ENCODE data around the gene EEIG2. TPM values are rescaled to one million over a fixed set of nuclear protein-coding genes. Genes with fewer than 3 reads are reported as not detected.
"Not testable (repeated sequence)": the region's sequence is repeated elsewhere in the genome, so short reads cannot be mapped to it uniquely, and the experiment has no call there.

Gene EEIG2
- total and polyA plus RNA-seq, 2 donors (not counting 3 experiments of a cell fraction or from before 2014, with no cell fraction given), result 2.5 to 7.2 TPM

DNA sequence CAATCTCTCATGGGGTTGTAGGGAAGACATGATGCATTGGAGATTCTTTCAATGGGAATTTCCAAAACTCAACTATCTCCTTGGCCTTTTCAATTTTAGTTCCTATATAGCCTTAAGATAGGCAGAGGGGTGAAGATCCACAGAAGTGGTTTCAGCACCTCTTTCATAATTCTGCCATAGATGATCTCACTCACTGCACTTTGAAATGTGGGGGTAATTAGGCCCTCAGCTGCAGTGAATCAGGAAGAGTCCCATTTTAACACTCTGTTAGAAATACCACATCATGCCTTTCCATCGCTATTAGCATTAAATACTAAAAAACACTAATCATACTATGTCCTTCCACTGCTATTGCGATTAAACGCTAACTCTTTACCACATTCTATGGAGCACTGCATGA lies 25.1 kb upstream of the EEIG2 start:
- Histone ChIP-seq H3K27ac (ENCODE audit: insufficient read depth, low read depth, low read length) (no peak overlapping the region), H3K9me1 (replicated peaks; ENCODE audit: control insufficient read depth, extremely low read depth, insufficient read depth, low read length) (no peaks in the 10 kb centered on the region), H3K4me3 (replicated peaks in 1 of 3; ENCODE audit: insufficient read depth in 1 of 3, low read depth in 1 of 3, low read length in 3 of 3) (no peak overlapping the region), H3K4me1 (ENCODE audit: control insufficient read depth, extremely low read depth, insufficient read depth, low read length) (no peaks in the 10 kb centered on the region), H3K79me2 (ENCODE audit: control insufficient read depth, insufficient read depth, low read length) (no peaks in the 10 kb centered on the region), H3K9ac (replicated peaks; ENCODE audit: extremely low read depth, insufficient read depth, low read length) (no peak overlapping the region), H2AFZ (ENCODE audit: low read depth, low read length) (no peak overlapping the region), H3K27me3 (ENCODE audit: control insufficient read depth in 2 of 2, insufficient read depth in 2 of 2, low read length in 2 of 2) (peaks cover 4 to 7% of the 10 kb centered on the region in 2 experiments), H3K4me2 (ENCODE audit: insufficient read depth, low read length) (no peak overlapping the region), H3K36me3 (ENCODE audit: control insufficient read depth in 2 of 2, extremely low read depth in 1 of 2, insufficient read depth in 2 of 2, low read length in 2 of 2) (no peaks in the 10 kb centered on the region), H3K9me3 (replicated peaks; ENCODE audit: control insufficient read depth, insufficient read depth, low read length) (no peaks in the 10 kb centered on the region), H4K20me1 (replicated peaks; ENCODE audit: control insufficient read depth, extremely low read depth, insufficient read depth, low read length) (no peaks in the 10 kb centered on the region)
- ChIA-PET CTCF (interaction anchor here (0.9 to 1.5 kb wide), 3 partner anchors 10 to 108 kb away, joined by 3 to 10 read pairs (median 3); partner anchors contain the start of gene EEIG2), POLR2A (no interaction called here)
- BruUV-seq (replicated peaks), result no TSS peak
- DNase-seq (ENCODE audit: low read depth, low spot score), result no peak
- intact Hi-C loops (cut with micrococcal nuclease), result no loop called here
- FAIRE-seq, result no peak
- dilution Hi-C loops (cut with MboI; ENCODE audit: extremely low pct_ligation_motif_present, low sequenced_read_pairs), result no loop called here
- TF ChIP-seq MYC (IDR thresholded peaks at IDR 0.05; ENCODE audit: low read depth, low read length) (no peak), POLR2AphosphoS5 (IDR thresholded peaks at IDR 0.05; ENCODE audit: insufficient read depth, low read depth, low read length) (no peak), JUN (IDR thresholded peaks at IDR 0.05; ENCODE audit: borderline replicate concordance, insufficient read depth, insufficient read length, low read depth) (no peak)

- H3K9me3 ChIP-seq (replicated peaks; ENCODE audit: control insufficient read depth, insufficient read depth, low read length); H3K4me2 ChIP-seq (ENCODE audit: insufficient read depth, low read length); H3K4me1 ChIP-seq (ENCODE audit: control insufficient read depth, extremely low read depth, insufficient read depth, low read length); H3K27ac ChIP-seq (ENCODE audit: insufficient read depth, low read depth, low read length); dilution Hi-C loops (cut with MboI; ENCODE audit: extremely low pct_ligation_motif_present, low sequenced_read_pairs); H2AFZ ChIP-seq (ENCODE audit: low read depth, low read length); H3K9ac ChIP-seq (replicated peaks; ENCODE audit: extremely low read depth, insufficient read depth, low read length); intact Hi-C loops (cut with micrococcal nuclease); H3K4me3 ChIP-seq (replicated peaks in 1 of 3; ENCODE audit: insufficient read depth in 1 of 3, low read depth in 1 of 3, low read length in 3 of 3); H4K20me1 ChIP-seq (replicated peaks; ENCODE audit: control insufficient read depth, extremely low read depth, insufficient read depth, low read length); H3K27me3 ChIP-seq (ENCODE audit: control insufficient read depth in 2 of 2, insufficient read depth in 2 of 2, low read length in 2 of 2); H3K79me2 ChIP-seq (ENCODE audit: control insufficient read depth, insufficient read depth, low read length); BruUV-seq (replicated peaks); DNase-seq (ENCODE audit: low read depth, low spot score); FAIRE-seq; H3K9me1 ChIP-seq (replicated peaks; ENCODE audit: control insufficient read depth, extremely low read depth, insufficient read depth, low read length); H3K36me3 ChIP-seq (ENCODE audit: control insufficient read depth in 2 of 2, extremely low read depth in 1 of 2, insufficient read depth in 2 of 2, low read length in 2 of 2); POLR2A ChIA-PET: not testable (repeated sequence)
- CTCF ChIA-PET, result interaction anchor here (0.9 to 1.5 kb wide), 3 partner anchors 9 to 108 kb away, joined by 3 to 10 read pairs (median 3); partner anchors contain the start of gene EEIG2
These were observed 24.5 kb upstream of the EEIG2 start for GRCh38 chr1:108535315-108535897.

DNA sequence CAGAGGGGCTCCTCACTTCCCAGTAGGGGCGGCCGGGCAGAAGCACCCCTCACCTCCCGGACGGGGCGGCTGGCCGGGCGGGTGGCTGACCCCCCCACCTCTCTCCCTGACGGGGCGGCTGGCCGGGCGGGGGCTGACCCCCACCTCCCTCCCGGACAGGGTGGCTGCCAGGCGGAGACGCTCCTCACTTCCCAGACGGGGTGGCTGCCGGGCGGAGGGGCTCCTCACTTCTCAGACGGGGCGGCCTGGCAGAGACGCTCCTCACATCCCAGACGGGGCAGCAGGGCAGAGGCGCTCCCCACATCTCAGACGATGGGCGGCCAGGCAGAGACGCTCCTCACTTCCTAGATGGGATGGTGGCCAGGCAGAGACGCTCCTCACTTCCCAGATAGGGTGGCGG lies 23.9 kb upstream of the EEIG2 start:
- H3K9ac ChIP-seq (replicated peaks; ENCODE audit: extremely low read depth, insufficient read depth, low read length); H3K36me3 ChIP-seq (ENCODE audit: control insufficient read depth in 2 of 2, extremely low read depth in 1 of 2, insufficient read depth in 2 of 2, low read length in 2 of 2); BruUV-seq (replicated peaks); H3K27me3 ChIP-seq (ENCODE audit: control insufficient read depth in 2 of 2, insufficient read depth in 2 of 2, low read length in 2 of 2); H3K27ac ChIP-seq (ENCODE audit: insufficient read depth, low read depth, low read length); H3K4me2 ChIP-seq (ENCODE audit: insufficient read depth, low read length); H3K4me3 ChIP-seq (replicated peaks in 1 of 3; ENCODE audit: insufficient read depth in 1 of 3, low read depth in 1 of 3, low read length in 3 of 3); POLR2A ChIA-PET; DNase-seq (ENCODE audit: low read depth, low spot score); FAIRE-seq; intact Hi-C loops (cut with micrococcal nuclease); dilution Hi-C loops (cut with MboI; ENCODE audit: extremely low pct_ligation_motif_present, low sequenced_read_pairs); H4K20me1 ChIP-seq (replicated peaks; ENCODE audit: control insufficient read depth, extremely low read depth, insufficient read depth, low read length); H3K9me1 ChIP-seq (replicated peaks; ENCODE audit: control insufficient read depth, extremely low read depth, insufficient read depth, low read length); H2AFZ ChIP-seq (ENCODE audit: low read depth, low read length); H3K79me2 ChIP-seq (ENCODE audit: control insufficient read depth, insufficient read depth, low read length); CTCF ChIA-PET; H3K9me3 ChIP-seq (replicated peaks; ENCODE audit: control insufficient read depth, insufficient read depth, low read length); H3K4me1 ChIP-seq (ENCODE audit: control insufficient read depth, extremely low read depth, insufficient read depth, low read length): not testable (repeated sequence)

DNA sequence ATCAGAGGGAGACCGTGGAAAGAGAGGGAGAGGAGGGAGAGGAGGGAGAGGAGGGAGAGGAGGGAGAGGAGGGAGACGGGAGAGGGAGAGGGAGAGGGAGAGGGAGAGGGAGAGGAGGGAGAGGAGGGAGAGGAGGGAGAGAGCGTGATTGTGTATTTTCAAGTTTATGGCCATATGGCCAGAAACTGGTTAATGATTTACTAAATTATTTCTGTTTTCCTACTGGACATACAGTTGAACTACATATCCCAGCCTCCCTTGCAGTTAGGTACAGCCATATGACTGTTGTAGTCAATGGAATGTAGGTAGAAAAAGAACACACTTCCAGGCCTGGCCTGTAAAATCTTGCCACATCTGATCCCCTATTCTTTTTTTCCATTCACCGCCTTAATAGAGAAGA lies 23.1 kb upstream of the EEIG2 start:
- H3K27ac ChIP-seq (ENCODE audit: insufficient read depth, low read depth, low read length); H3K9me3 ChIP-seq (replicated peaks; ENCODE audit: control insufficient read depth, insufficient read depth, low read length); H3K4me2 ChIP-seq (ENCODE audit: insufficient read depth, low read length); dilution Hi-C loops (cut with MboI; ENCODE audit: extremely low pct_ligation_motif_present, low sequenced_read_pairs); H4K20me1 ChIP-seq (replicated peaks; ENCODE audit: control insufficient read depth, extremely low read depth, insufficient read depth, low read length); H3K4me1 ChIP-seq (ENCODE audit: control insufficient read depth, extremely low read depth, insufficient read depth, low read length); intact Hi-C loops (cut with micrococcal nuclease); H3K9ac ChIP-seq (replicated peaks; ENCODE audit: extremely low read depth, insufficient read depth, low read length); BruUV-seq (replicated peaks); DNase-seq (ENCODE audit: low read depth, low spot score); H3K9me1 ChIP-seq (replicated peaks; ENCODE audit: control insufficient read depth, extremely low read depth, insufficient read depth, low read length); H3K27me3 ChIP-seq (ENCODE audit: control insufficient read depth in 2 of 2, insufficient read depth in 2 of 2, low read length in 2 of 2); FAIRE-seq; H3K4me3 ChIP-seq (replicated peaks in 1 of 3; ENCODE audit: insufficient read depth in 1 of 3, low read depth in 1 of 3, low read length in 3 of 3); H3K79me2 ChIP-seq (ENCODE audit: control insufficient read depth, insufficient read depth, low read length); H3K36me3 ChIP-seq (ENCODE audit: control insufficient read depth in 2 of 2, extremely low read depth in 1 of 2, insufficient read depth in 2 of 2, low read length in 2 of 2); H2AFZ ChIP-seq (ENCODE audit: low read depth, low read length); CTCF ChIA-PET; POLR2A ChIA-PET: not testable (repeated sequence)

All from endothelial cell of umbilical vein (primary cell).